Measurements from ENCODE around the gene LACTB.
A peak's percentile ranks its signal among the peaks of the same experiment; 100 is the strongest.
"Not testable (repeated sequence)": the region's sequence is repeated elsewhere in the genome, so short reads cannot be mapped to it uniquely, and the experiment has no call there.

The LACTB gene

GRCh38 chr15:63090887-63091286 is 30.8 kb upstream of the LACTB start:
- DNase-seq, result no peak

- no peak for DNase-seq
Measured at GRCh38 chr15:63091679-63092446, 29.8 kb upstream of the LACTB start.

GRCh38 chr15:63093486-63094205 is 28.0 kb upstream of the LACTB start:
- peak; percentile 61 for DNase-seq

GRCh38 chr15:63094495-63094931 is 27.1 kb upstream of the LACTB start:
- DNase-seq, result peak; percentile 22

GRCh38 chr15:63096178-63096577 is 25.5 kb upstream of the LACTB start:
- no peak for DNase-seq

- not testable (repeated sequence) for DNase-seq
Measured at GRCh38 chr15:63098901-63099300, 22.8 kb upstream of the LACTB start.

GRCh38 chr15:63099581-63099980 is 22.1 kb upstream of the LACTB start:
- DNase-seq, result not testable (repeated sequence)

GRCh38 chr15:63103416-63103815 is 18.2 kb upstream of the LACTB start:
- DNase-seq, result no peak

- no peak for DNase-seq
Measured at GRCh38 chr15:63104727-63105126, 16.9 kb upstream of the LACTB start.

GRCh38 chr15:63105354-63105753 is 16.3 kb upstream of the LACTB start:
- not testable (repeated sequence) for DNase-seq

- no peak for DNase-seq
Measured at GRCh38 chr15:63107895-63108546, 13.6 kb upstream of the LACTB start.

- no peak for DNase-seq
Measured at GRCh38 chr15:63109498-63109897, 12.2 kb upstream of the LACTB start.

- no peak for DNase-seq
Measured at GRCh38 chr15:63109920-63110319, 11.7 kb upstream of the LACTB start.

GRCh38 chr15:63110428-63111026 is 11.1 kb upstream of the LACTB start:
- no peak for DNase-seq

GRCh38 chr15:63111481-63111880 is 10.2 kb upstream of the LACTB start:
- no peak for DNase-seq

GRCh38 chr15:63112871-63113270 is 8.8 kb upstream of the LACTB start:
- DNase-seq, result no peak

GRCh38 chr15:63114465-63114864 is 7.2 kb upstream of the LACTB start:
- no peak for DNase-seq

- DNase-seq, result no peak
Measured at GRCh38 chr15:63118854-63119253, 2.8 kb upstream of the LACTB start.

- DNase-seq, result peak; percentile 57
Measured at GRCh38 chr15:63122002-63122875, 578 bp downstream of the LACTB start.

- DNase-seq, result no peak
Measured at GRCh38 chr15:63124506-63124905, 2.8 kb downstream of the LACTB start.

GRCh38 chr15:63126726-63127125 is 5.1 kb downstream of the LACTB start:
- no peak for DNase-seq

- DNase-seq, result no peak
Measured at GRCh38 chr15:63133786-63134185, 12.1 kb downstream of the LACTB start.

All from NCI-H524 treated with DMSO at 0.1 percent for 48 hours (cell line).